H9 (cell line): ENCODE results near the gene C10orf62. TPM values are rescaled to one million over a fixed set of nuclear protein-coding genes. Genes with fewer than 3 reads are reported as not detected.

Experiments used
- DNase-seq: peaks from one replicate; pipeline ENCODE4 v3.0.0-alpha.2; 2017
- H2AFZ ChIP-seq: one replicate; pipeline ENCODE4 v1.6.1; 2013; ENCODE audit warnings: mild to moderate bottlenecking, low read length, control low read depth, moderate library complexity
- H2AK5ac ChIP-seq: 2 replicates; pipeline ENCODE4 v1.6.1; 2013; ENCODE audit warnings: low read length, control low read depth, mixed read lengths; ENCODE audit not compliant: insufficient read length
- H2BK120ac ChIP-seq: one replicate; pipeline ENCODE4 v1.6.1; 2013; ENCODE audit warnings: low read depth, mild to moderate bottlenecking, low read length, control low read depth, inconsistent platforms; ENCODE audit not compliant: poor library complexity, severe bottlenecking
- H2BK12ac ChIP-seq: 2 replicates; pipeline ENCODE4 v1.6.1; 2013; ENCODE audit warnings: low read length, control low read depth, mixed read lengths, low read depth; ENCODE audit not compliant: insufficient read length
- H2BK15ac ChIP-seq: 2 replicates; pipeline ENCODE4 v1.6.1; 2013; ENCODE audit warnings: low read depth, low read length, control low read depth
- H2BK20ac ChIP-seq: one replicate; pipeline ENCODE4 v1.6.1; 2013; ENCODE audit warnings: low read depth, mild to moderate bottlenecking, low read length, control low read depth, inconsistent platforms; ENCODE audit not compliant: poor library complexity, severe bottlenecking
- H2BK5ac ChIP-seq: 2 replicates; pipeline ENCODE4 v1.6.1; 2013; ENCODE audit warnings: low read length, control low read depth, mixed read lengths; ENCODE audit not compliant: insufficient read length
- H3K14ac ChIP-seq: 2 replicates; pipeline ENCODE4 v1.6.1; 2013; ENCODE audit warnings: low read length, control low read depth; ENCODE audit not compliant: insufficient read depth
- H3K18ac ChIP-seq: 2 replicates; pipeline ENCODE4 v1.6.1; 2013; ENCODE audit warnings: low read depth, mild to moderate bottlenecking, mixed read lengths, low read length, control low read depth; ENCODE audit not compliant: insufficient read length
- H3K23ac ChIP-seq: 2 replicates; pipeline ENCODE4 v1.6.1; 2013; ENCODE audit warnings: low read length, control low read depth, mixed read lengths, low read depth; ENCODE audit not compliant: insufficient read length
- H3K23me2 ChIP-seq: 2 replicates; pipeline ENCODE4 v1.6.1; 2013; ENCODE audit warnings: low read depth, mild to moderate bottlenecking, mixed read lengths, low read length, control low read depth; ENCODE audit not compliant: insufficient read length, poor library complexity, severe bottlenecking
- H3K27ac ChIP-seq: 2 replicates; pipeline ENCODE4 v1.5.1; 2013; ENCODE audit warnings: low read length, control low read depth, mixed read lengths, low read depth; ENCODE audit not compliant: insufficient read length
- H3K27me3 ChIP-seq: 2 replicates; pipeline ENCODE4 v1.6.1; 2013; ENCODE audit warnings: low read length, control low read depth, inconsistent platforms; ENCODE audit not compliant: insufficient read depth
- H3K4ac ChIP-seq: 2 replicates; pipeline ENCODE4 v1.6.1; 2013; ENCODE audit warnings: low read depth, mild to moderate bottlenecking, control low read depth, inconsistent platforms, low read length, moderate library complexity
- H3K4me1 ChIP-seq: 2 replicates; pipeline ENCODE4 v1.6.1; 2013; ENCODE audit warnings: low read length, control low read depth, inconsistent platforms; ENCODE audit not compliant: insufficient read depth
- H3K4me2 ChIP-seq: 2 replicates; pipeline ENCODE4 v1.6.1; 2013; ENCODE audit warnings: low read length, control low read depth, mixed read lengths; ENCODE audit not compliant: insufficient read length, insufficient read depth
- H3K56ac ChIP-seq: 2 replicates; pipeline ENCODE4 v1.6.1; 2013; ENCODE audit warnings: low read depth, mild to moderate bottlenecking, mixed read lengths, low read length, control low read depth; ENCODE audit not compliant: insufficient read length
- H3K79me1 ChIP-seq: 2 replicates; pipeline ENCODE4 v1.6.1; 2013; ENCODE audit warnings: low read depth, mild to moderate bottlenecking, moderate library complexity, low read length, control low read depth, inconsistent platforms; ENCODE audit not compliant: insufficient read depth, poor library complexity, severe bottlenecking
- H3K79me2 ChIP-seq: 2 replicates; pipeline ENCODE4 v1.6.1; 2013; ENCODE audit warnings: low read length, control low read depth, inconsistent platforms; ENCODE audit not compliant: insufficient read depth
- H3K9ac ChIP-seq: 2 replicates; pipeline ENCODE4 v1.6.1; 2013; ENCODE audit warnings: low read length, control low read depth, mixed read lengths; ENCODE audit not compliant: insufficient read length; ENCODE audit errors: extremely low read depth
- H3K9me3 ChIP-seq: one replicate; pipeline ENCODE4 v1.6.1; 2013; ENCODE audit warnings: low read depth, low read length, inconsistent platforms; ENCODE audit not compliant: control insufficient read depth
- H3T11ph ChIP-seq: one replicate; pipeline ENCODE4 v1.6.1; 2013; ENCODE audit warnings: mild to moderate bottlenecking, low read length, control low read depth, inconsistent platforms
- H4K20me1 ChIP-seq: one replicate; pipeline ENCODE4 v1.6.1; 2013; ENCODE audit not compliant: control insufficient read depth, insufficient read length, insufficient read depth
- H4K5ac ChIP-seq: 2 replicates; pipeline ENCODE4 v1.6.1; 2013; ENCODE audit warnings: low read depth, mild to moderate bottlenecking, mixed read lengths, low read length, control low read depth; ENCODE audit not compliant: insufficient read length
- H4K8ac ChIP-seq: replicated peaks from 2 replicates; pipeline ENCODE4 v1.6.1; 2013; ENCODE audit warnings: low read length, control low read depth, mixed read lengths, low read depth; ENCODE audit not compliant: insufficient read length
- H4K91ac ChIP-seq: 2 replicates; pipeline ENCODE4 v1.6.1; 2013; ENCODE audit warnings: low read depth, mild to moderate bottlenecking, moderate library complexity, mixed read lengths, low read length, control low read depth; ENCODE audit not compliant: insufficient read length
- H3K27ac Mint-ChIP-seq, 3 experiments: 2 replicates in 2 of 3; 3 replicates in 1 of 3; pipeline ENCODE4 v1.8.0; 2020 to 2021; ENCODE audit warnings: mixed read lengths in 3 of 3, mild to moderate bottlenecking in 1 of 3, moderate library complexity in 1 of 3
- H3K27me3 Mint-ChIP-seq: 2 replicates; pipeline ENCODE4 v1.8.0; 2021; ENCODE audit warnings: low read depth, mild to moderate bottlenecking, moderate library complexity, mixed read lengths
- H3K36me3 Mint-ChIP-seq, 3 experiments: 2 replicates in 2 of 3; 3 replicates in 1 of 3; pipeline ENCODE4 v1.8.0; 2020 to 2021; ENCODE audit warnings: low read depth in 3 of 3, mixed read lengths in 3 of 3; ENCODE audit not compliant: insufficient read depth in 1 of 3
- H3K4me1 Mint-ChIP-seq, 2 experiments: 2 replicates each; pipeline ENCODE4 v1.8.0; 2020; ENCODE audit warnings: mixed read lengths in 2 of 2
- H3K4me3 Mint-ChIP-seq, 2 experiments: 2 replicates in 1 of 2; 3 replicates in 1 of 2; pipeline ENCODE4 v1.8.0; 2020 to 2021; ENCODE audit warnings: mild to moderate bottlenecking in 2 of 2, mixed read lengths in 2 of 2, moderate library complexity in 1 of 2
- H3K9me3 Mint-ChIP-seq, 2 experiments: 2 replicates in 1 of 2; 3 replicates in 1 of 2; pipeline ENCODE4 v1.8.0; 2020; ENCODE audit warnings: mild to moderate bottlenecking in 2 of 2, mixed read lengths in 2 of 2, moderate library complexity in 1 of 2
- WGBS: extraction: QIAGEN DNeasy Blood & Tissue Kit; methylation state at CpG from one replicate; pipeline ENCODE4 v1.1.7; 2013; ENCODE audit warnings: missing lambda C conversion rate, low lambda C conversion rate, mixed read lengths; ENCODE audit not compliant: insufficient read length; ENCODE audit errors: extremely low coverage; 5-methylcytosine and 5-hydroxymethylcytosine counted together
- total RNA-seq: library from RNA; stranded (reverse); gene quantifications from 2 replicates; pipeline ENCODE4 v1.2.1, GENCODE V29; 2021
- TF ChIP-seq, protein P1 (sequence below): fragments of 200-600 bp; sonication (generic); conservative IDR thresholded peaks from 3 replicates; pipeline ENCODE4 v1.8.0; 2021; ENCODE audit warnings: antibody characterized with exemption, mild to moderate bottlenecking

C10orf62 gene
- total RNA-seq, 1 experiment from 2014 or later, result 0.31 TPM

DNA sequence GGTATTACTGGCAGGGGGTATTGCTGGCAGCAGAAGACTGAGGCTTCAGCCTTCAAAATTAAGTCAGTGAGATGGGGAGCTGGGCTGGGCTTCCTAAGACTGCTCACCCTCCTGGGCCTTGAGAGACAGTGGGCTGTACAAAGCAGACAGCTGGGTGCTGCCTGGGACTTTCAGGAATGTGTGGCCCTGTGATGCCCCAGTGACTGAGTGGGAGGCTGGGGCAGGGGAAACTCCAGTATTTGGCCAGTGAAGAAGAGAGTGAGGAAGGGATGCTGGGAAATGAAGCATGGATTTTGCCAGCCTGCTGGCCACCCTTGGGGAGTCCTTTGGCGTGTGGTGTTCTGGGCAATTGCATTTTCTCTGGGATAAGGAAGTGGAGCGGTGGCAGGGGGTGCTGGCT, 16.5 kb upstream of the C10orf62 start:
- Histone ChIP-seq H3K9ac (no peak overlapping the region), H3K4ac (no peak overlapping the region), H2AK5ac (no peak overlapping the region), H3K27ac (no peak overlapping the region), H3K27me3 (no peaks in the 10 kb centered on the region), H2BK5ac (no peak overlapping the region), H4K8ac (no peak overlapping the region), H4K91ac (no peak overlapping the region), H3K9me3 (no peaks in the 10 kb centered on the region), H2AFZ (no peak overlapping the region), H3K4me2 (no peak overlapping the region), H2BK12ac (no peak overlapping the region), H3K79me2 (no peaks in the 10 kb centered on the region), H4K20me1 (no peaks in the 10 kb centered on the region), H3K14ac (no peak overlapping the region; the same call in 1 of the 2 replicates), H3K4me1 (no peaks in the 10 kb centered on the region), H3K56ac (no peak overlapping the region), H3K79me1 (no peaks in the 10 kb centered on the region), H3T11ph (no peak overlapping the region), H3K23me2 (no peaks in the 10 kb centered on the region), H2BK20ac (no peak overlapping the region), H2BK15ac (no peak overlapping the region), H4K5ac (no peak overlapping the region), H3K18ac (no peak overlapping the region), H3K23ac (no peak overlapping the region), H2BK120ac (no peak overlapping the region)
- no CpG with 5 or more reads among the region's 2 CpGs for WGBS
- peaks cover 0 to 12% (median 0%) of the 10 kb centered on the region in 3 experiments; a peak in 3 of 7 replicates for H3K36me3 Mint-ChIP-seq
- TF ChIP-seq, protein P1, sequence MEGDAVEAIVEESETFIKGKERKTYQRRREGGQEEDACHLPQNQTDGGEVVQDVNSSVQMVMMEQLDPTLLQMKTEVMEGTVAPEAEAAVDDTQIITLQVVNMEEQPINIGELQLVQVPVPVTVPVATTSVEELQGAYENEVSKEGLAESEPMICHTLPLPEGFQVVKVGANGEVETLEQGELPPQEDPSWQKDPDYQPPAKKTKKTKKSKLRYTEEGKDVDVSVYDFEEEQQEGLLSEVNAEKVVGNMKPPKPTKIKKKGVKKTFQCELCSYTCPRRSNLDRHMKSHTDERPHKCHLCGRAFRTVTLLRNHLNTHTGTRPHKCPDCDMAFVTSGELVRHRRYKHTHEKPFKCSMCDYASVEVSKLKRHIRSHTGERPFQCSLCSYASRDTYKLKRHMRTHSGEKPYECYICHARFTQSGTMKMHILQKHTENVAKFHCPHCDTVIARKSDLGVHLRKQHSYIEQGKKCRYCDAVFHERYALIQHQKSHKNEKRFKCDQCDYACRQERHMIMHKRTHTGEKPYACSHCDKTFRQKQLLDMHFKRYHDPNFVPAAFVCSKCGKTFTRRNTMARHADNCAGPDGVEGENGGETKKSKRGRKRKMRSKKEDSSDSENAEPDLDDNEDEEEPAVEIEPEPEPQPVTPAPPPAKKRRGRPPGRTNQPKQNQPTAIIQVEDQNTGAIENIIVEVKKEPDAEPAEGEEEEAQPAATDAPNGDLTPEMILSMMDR, result no peak
- no peaks in the 10 kb centered on the region for H3K27me3 Mint-ChIP-seq
- H3K9me3 Mint-ChIP-seq, result no peaks in the 10 kb centered on the region
- H3K27ac Mint-ChIP-seq, result peak overlapping the region in 2 of 3 experiments; percentile 66 to 79; a peak in 3 of 7 replicates
- no peak overlapping the region; a peak in 1 of 5 replicates for H3K4me3 Mint-ChIP-seq
- DNase-seq, result no peak
- H3K4me1 Mint-ChIP-seq, result peaks cover 11 to 13% of the 10 kb centered on the region in 2 experiments
